ENCODE data around the gene LGALS3BP. TPM values are rescaled to one million over a fixed set of nuclear protein-coding genes. Genes with fewer than 3 reads are reported as not detected.

LGALS3BP gene
- total RNA-seq, 2 experiments from 2014 or later: 0.88 to 1.7 TPM

- Histone ChIP-seq H3K27ac (ENCODE audit: low read depth, low read length, poor library complexity, severe bottlenecking) (no peak overlapping the region), H3K9me3 (ENCODE audit: low read length) (no peaks in the 10 kb centered on the region), H4K20me1 (ENCODE audit: insufficient read depth, low read length) (no peaks in the 10 kb centered on the region), H3K4me3 (ENCODE audit: low read depth, low read length, poor library complexity, severe bottlenecking) (no peak overlapping the region), H3K4me1 (ENCODE audit: insufficient read depth, low read length, poor library complexity, severe bottlenecking) (no peaks in the 10 kb centered on the region), H3K4me2 (ENCODE audit: low read length) (no peak overlapping the region), H3K9me2 (ENCODE audit: insufficient read depth, low read length) (no peaks in the 10 kb centered on the region), H3K36me3 (ENCODE audit: insufficient read depth, low read length) (no peaks in the 10 kb centered on the region), H3K79me2 (ENCODE audit: insufficient read depth, low read depth, low read length) (no peaks in the 10 kb centered on the region), H2AFZ (ENCODE audit: low read length) (no peak overlapping the region)
- intact Hi-C loops (cut with micrococcal nuclease; ENCODE audit: unreplicated experiment): no loop called here
- ChIA-PET POLR2A (no interaction called here), CTCF (ENCODE audit: unreplicated experiment) (no interaction called here)
- no TSS peak for BruUV-seq (replicated peaks)
- no peak for DNase-seq (ENCODE audit: low spot score)
- TF ChIP-seq CTCF (conservative IDR thresholded peaks at IDR 0.05; ENCODE audit: low read length) (no peak), EZH2phosphoT487 (IDR thresholded peaks at IDR 0.05; ENCODE audit: borderline replicate concordance, low read depth, low read length) (no peak)
These were observed 44.1 kb downstream of the LGALS3BP start for GRCh38 chr17:78935419-78936323.

DNA sequence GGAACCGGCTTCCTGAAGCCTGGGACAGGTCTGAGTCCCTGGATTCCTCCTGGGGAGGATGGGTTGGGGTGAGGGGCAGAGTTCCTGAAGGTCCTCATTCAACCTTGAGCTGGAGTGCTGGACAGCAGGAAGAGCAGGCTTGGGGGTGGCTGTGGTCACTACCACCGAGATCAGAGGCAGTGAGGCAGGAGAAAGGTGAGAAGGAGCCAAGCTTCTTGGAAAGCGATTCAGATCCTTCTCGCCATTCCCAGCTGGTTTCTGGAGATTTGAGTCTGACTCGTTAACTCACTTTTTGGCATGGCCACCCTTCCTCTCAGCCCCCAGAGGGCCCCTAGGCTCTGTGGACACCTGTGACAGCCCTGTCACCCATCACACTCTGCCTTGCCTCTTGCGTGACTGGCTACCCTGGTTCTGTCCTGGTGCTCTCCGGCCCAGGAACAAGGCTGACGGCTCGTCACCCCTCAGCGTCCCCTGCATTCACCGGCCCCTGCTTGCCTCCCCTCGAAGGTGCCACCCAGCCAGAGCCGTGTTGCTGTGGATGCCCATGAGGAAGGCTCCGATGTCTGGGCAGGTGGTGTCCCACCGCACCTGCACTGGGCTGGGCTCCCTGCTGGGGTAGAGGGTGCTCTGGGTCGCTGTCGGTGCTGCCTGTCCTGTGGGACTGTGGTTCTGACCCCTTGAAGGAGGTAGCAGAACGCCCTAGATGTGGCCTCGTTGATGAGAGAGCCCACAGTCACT, 44.9 kb downstream of the LGALS3BP start:
- ChIA-PET POLR2A (no interaction called here), CTCF (ENCODE audit: unreplicated experiment) (no interaction called here)
- no peaks in the 10 kb centered on the region for H3K79me2 ChIP-seq (ENCODE audit: insufficient read depth, low read depth, low read length)
- H3K4me2 ChIP-seq (ENCODE audit: low read length): no peak overlapping the region
- no peak overlapping the region for H3K4me3 ChIP-seq (ENCODE audit: low read depth, low read length, poor library complexity, severe bottlenecking)
- H4K20me1 ChIP-seq (ENCODE audit: insufficient read depth, low read length): no peaks in the 10 kb centered on the region
- TF ChIP-seq CTCF (conservative IDR thresholded peaks at IDR 0.05; ENCODE audit: low read length) (no peak), EZH2phosphoT487 (IDR thresholded peaks at IDR 0.05; ENCODE audit: borderline replicate concordance, low read depth, low read length) (no peak)
- DNase-seq (ENCODE audit: low spot score): no peak
- H3K27ac ChIP-seq (ENCODE audit: low read depth, low read length, poor library complexity, severe bottlenecking): no peak overlapping the region
- no peaks in the 10 kb centered on the region for H3K9me2 ChIP-seq (ENCODE audit: insufficient read depth, low read length)
- no peaks in the 10 kb centered on the region for H3K36me3 ChIP-seq (ENCODE audit: insufficient read depth, low read length)
- intact Hi-C loops (cut with micrococcal nuclease; ENCODE audit: unreplicated experiment): no loop called here
- no peak overlapping the region for H2AFZ ChIP-seq (ENCODE audit: low read length)
- H3K4me1 ChIP-seq (ENCODE audit: insufficient read depth, low read length, poor library complexity, severe bottlenecking): no peaks in the 10 kb centered on the region
- no TSS peak for BruUV-seq (replicated peaks)
- no peaks in the 10 kb centered on the region for H3K9me3 ChIP-seq (ENCODE audit: low read length)

All from OCI-LY7 (cell line).